IMR-90 (cell line): Measurements from ENCODE around the gene AGAP1.

ENCODE experiments used
- BHLHE40 ChIP-seq: fragments of 150-350 bp; IDR thresholded peaks from 2 replicates; pipeline ENCODE4 v1.6.1; 2016; ENCODE audit warnings: mild to moderate bottlenecking, low read depth, low read length
- CEBPB ChIP-seq: IDR thresholded peaks from 2 replicates; pipeline ENCODE4 v1.6.1; 2012; ENCODE audit warnings: low read depth, low read length, improper control_type of control experiment
- CHD1 ChIP-seq: IDR thresholded peaks from 2 replicates; pipeline ENCODE4 v1.6.1; 2012; ENCODE audit warnings: low read depth, low read length, improper control_type of control experiment
- CTCF ChIP-seq: conservative IDR thresholded peaks from 2 replicates; pipeline ENCODE4 v1.5.1; 2012; ENCODE audit warnings: mild to moderate bottlenecking, low read depth, low read length, improper control_type of control experiment
- ELK1 ChIP-seq: fragments of 150-350 bp; IDR thresholded peaks from 2 replicates; pipeline ENCODE4 v1.6.1; 2016; ENCODE audit warnings: low read depth, mild to moderate bottlenecking, low read length, moderate library complexity, borderline replicate concordance
- MXI1 ChIP-seq: IDR thresholded peaks from 2 replicates; pipeline ENCODE4 v1.6.1; 2012; ENCODE audit warnings: low read depth, mild to moderate bottlenecking, low read length, moderate library complexity, borderline replicate concordance
- POLR2A ChIP-seq: IDR thresholded peaks from 2 replicates; pipeline ENCODE4 v1.6.1; 2012; ENCODE audit warnings: mild to moderate bottlenecking, low read depth, low read length
- RAD21 ChIP-seq: IDR thresholded peaks from 2 replicates; pipeline ENCODE4 v1.6.1; 2012; ENCODE audit warnings: low read length, improper control_type of control experiment
- RCOR1 ChIP-seq: IDR thresholded peaks from 2 replicates; pipeline ENCODE4 v1.6.1; 2012; ENCODE audit warnings: mild to moderate bottlenecking, low read length, improper control_type of control experiment; ENCODE audit not compliant: insufficient replicate concordance
- RFX5 ChIP-seq: IDR thresholded peaks from 2 replicates; pipeline ENCODE4 v1.8.0; 2012; ENCODE audit warnings: low read depth, mild to moderate bottlenecking, low read length, moderate library complexity
- SMC3 ChIP-seq: fragments of 150-350 bp; IDR thresholded peaks from 2 replicates; pipeline ENCODE4 v1.6.1; 2016; ENCODE audit warnings: low read depth, mild to moderate bottlenecking, antibody characterized with exemption, low read length, moderate library complexity

GRCh38 chr2:235854276-235854675 is 360.4 kb downstream of the AGAP1 start:
- TF ChIP-seq BHLHE40 (no peak), RAD21 (no peak), POLR2A (no peak), ELK1 (no peak), CTCF (no peak), MXI1 (no peak), SMC3 (no peak), CEBPB (no peak), RFX5 (no peak), CHD1 (no peak), RCOR1 (no peak)
